Neuronal stem cell (in vitro differentiated cells): ENCODE measurements around the gene NBPF3.
"Not testable (repeated sequence)": the region's sequence is repeated elsewhere in the genome, so short reads cannot be mapped to it uniquely, and the experiment has no call there.

Experiments
- DNase-seq: peaks from one replicate; pipeline ENCODE4 v3.0.0-alpha.2; 2013; ENCODE audit warnings: low spot score
- H2AFZ ChIP-seq: one replicate; pipeline ENCODE4 v1.6.1; 2013; ENCODE audit warnings: mild to moderate bottlenecking, low read length, inconsistent platforms
- H2AK5ac ChIP-seq: 2 replicates; pipeline ENCODE4 v1.6.1; 2013; ENCODE audit warnings: low read depth, mild to moderate bottlenecking, inconsistent platforms, low read length, moderate library complexity, mixed read lengths
- H2BK120ac ChIP-seq: 2 replicates; pipeline ENCODE4 v1.6.1; 2013; ENCODE audit warnings: low read depth, mild to moderate bottlenecking, inconsistent platforms, low read length, moderate library complexity, mixed read lengths
- H2BK12ac ChIP-seq: one replicate; pipeline ENCODE4 v1.6.1; 2013; ENCODE audit warnings: low read length, inconsistent platforms
- H2BK15ac ChIP-seq: 2 replicates; pipeline ENCODE4 v1.6.1; 2013; ENCODE audit warnings: mild to moderate bottlenecking, low read length, inconsistent platforms, mixed read lengths
- H2BK5ac ChIP-seq: one replicate; pipeline ENCODE4 v1.6.1; 2013; ENCODE audit warnings: inconsistent platforms, mild to moderate bottlenecking, low read length, moderate library complexity
- H3K14ac ChIP-seq: one replicate; pipeline ENCODE4 v1.6.1; 2013; ENCODE audit warnings: low read length, inconsistent platforms
- H3K18ac ChIP-seq: 2 replicates; pipeline ENCODE4 v1.6.1; 2013; ENCODE audit warnings: low read length, inconsistent platforms
- H3K23ac ChIP-seq: 2 replicates; pipeline ENCODE4 v1.6.1; 2013; ENCODE audit warnings: low read depth, mild to moderate bottlenecking, mixed read lengths, low read length, inconsistent platforms; ENCODE audit not compliant: poor library complexity
- H3K27ac ChIP-seq: replicated peaks from 3 replicates; pipeline ENCODE4 v1.5.1; 2013; ENCODE audit warnings: low read length, inconsistent platforms
- H3K27me3 ChIP-seq, 3 experiments: 2 replicates each; pipeline ENCODE4 v1.6.1; 2013; ENCODE audit warnings: low read length in 3 of 3, mild to moderate bottlenecking in 2 of 3, inconsistent platforms in 1 of 3, low read depth in 1 of 3, mixed read lengths in 1 of 3, moderate library complexity in 1 of 3; ENCODE audit not compliant: control insufficient read depth in 3 of 3, insufficient read depth in 3 of 3
- H3K36me3 ChIP-seq, 2 donors: replicated peaks in 1 of 2; 2 replicates each; pipeline ENCODE4 v1.6.1; 2013; ENCODE audit warnings: low read length in 2 of 2; ENCODE audit not compliant: control insufficient read depth in 2 of 2, insufficient read depth in 2 of 2
- H3K4ac ChIP-seq: 2 replicates; pipeline ENCODE4 v1.6.1; 2013; ENCODE audit warnings: inconsistent platforms, mild to moderate bottlenecking, low read length, moderate library complexity
- H3K4me1 ChIP-seq, 2 donors: 1 replicate in 1 of 2; 2 replicates in 1 of 2; pipeline ENCODE4 v1.6.1; 2013; ENCODE audit warnings: low read length in 2 of 2, low read depth in 1 of 2; ENCODE audit not compliant: control insufficient read depth in 2 of 2, insufficient read depth in 1 of 2
- H3K4me2 ChIP-seq: one replicate; pipeline ENCODE4 v1.6.1; 2013; ENCODE audit warnings: mild to moderate bottlenecking, low read length, inconsistent platforms; ENCODE audit not compliant: insufficient read depth, poor library complexity, severe bottlenecking
- H3K4me3 ChIP-seq, 2 donors: 2 replicates each; pipeline ENCODE4 v1.5.1; 2013; ENCODE audit warnings: low read length in 2 of 2, mild to moderate bottlenecking in 2 of 2, inconsistent platforms in 1 of 2, moderate library complexity in 1 of 2
- H3K79me1 ChIP-seq: one replicate; pipeline ENCODE4 v1.6.1; 2013; ENCODE audit warnings: low read depth, mild to moderate bottlenecking, inconsistent platforms, low read length, moderate library complexity
- H3K9ac ChIP-seq: one replicate; pipeline ENCODE4 v1.6.1; 2013; ENCODE audit warnings: mild to moderate bottlenecking, low read depth, low read length, inconsistent platforms; ENCODE audit not compliant: poor library complexity
- H3K9me3 ChIP-seq, 2 donors: replicated peaks in 1 of 2; 2 replicates each; pipeline versions ENCODE3 to v1.6.1; 2013; ENCODE audit warnings: low read length in 2 of 2, mild to moderate bottlenecking in 2 of 2, inconsistent platforms in 1 of 2, low read depth in 1 of 2, mixed read lengths in 1 of 2, moderate library complexity in 1 of 2; ENCODE audit not compliant: control insufficient read depth in 2 of 2, insufficient read depth in 1 of 2
- H4K8ac ChIP-seq: one replicate; pipeline ENCODE4 v1.6.1; 2013; ENCODE audit warnings: low read depth, mild to moderate bottlenecking, inconsistent platforms, low read length, moderate library complexity
- H4K91ac ChIP-seq: one replicate; pipeline ENCODE4 v1.6.1; 2013; ENCODE audit warnings: low read length, low read depth, mild to moderate bottlenecking, inconsistent platforms; ENCODE audit not compliant: poor library complexity
- WGBS, 2 donors: extraction: QIAGEN DNeasy Blood & Tissue Kit; methylation state at CpG; one replicate each; pipeline ENCODE4 v1.1.7; 2013; ENCODE audit warnings: missing lambda C conversion rate in 2 of 2, mixed read lengths in 1 of 2; ENCODE audit not compliant: insufficient read length in 2 of 2, insufficient replicate concordance in 1 of 2; ENCODE audit errors: extremely low coverage in 2 of 2; 5-methylcytosine and 5-hydroxymethylcytosine counted together

NBPF3 gene

DNA sequence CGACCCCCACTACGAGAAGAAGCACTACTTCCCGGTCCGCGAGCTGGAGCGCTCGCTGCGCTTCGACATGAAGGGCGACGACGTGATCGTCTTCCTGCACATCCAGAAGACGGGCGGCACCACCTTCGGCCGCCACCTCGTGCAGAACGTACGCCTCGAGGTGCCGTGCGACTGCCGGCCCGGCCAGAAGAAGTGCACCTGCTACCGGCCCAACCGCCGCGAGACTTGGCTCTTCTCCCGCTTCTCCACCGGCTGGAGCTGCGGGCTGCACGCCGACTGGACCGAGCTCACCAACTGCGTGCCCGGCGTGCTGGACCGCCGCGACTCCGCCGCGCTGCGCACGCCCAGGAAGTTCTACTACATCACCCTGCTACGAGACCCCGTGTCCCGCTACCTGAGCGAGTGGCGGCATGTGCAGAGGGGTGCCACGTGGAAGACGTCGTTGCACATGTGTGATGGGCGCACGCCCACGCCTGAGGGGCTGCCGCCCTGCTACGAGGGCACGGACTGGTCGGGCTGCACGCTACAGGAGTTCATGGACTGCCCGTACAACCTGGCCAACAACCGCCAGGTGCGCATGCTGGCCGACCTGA lies 11.4 kb upstream of the NBPF3 start:
- H3K9me3 ChIP-seq, H3K9ac ChIP-seq, DNase-seq, H2BK120ac ChIP-seq, H4K91ac ChIP-seq, H3K36me3 ChIP-seq, H3K23ac ChIP-seq, H3K79me1 ChIP-seq, H3K18ac ChIP-seq, H2BK15ac ChIP-seq, H4K8ac ChIP-seq, H3K14ac ChIP-seq, H2BK5ac ChIP-seq, H3K4me1 ChIP-seq, H2BK12ac ChIP-seq, H2AK5ac ChIP-seq, H3K4ac ChIP-seq, H3K27ac ChIP-seq: not testable (repeated sequence)
- H3K27me3 ChIP-seq: peaks cover 0 to 29% (median 10%) of the 10 kb centered on the region in 3 experiments
- H2AFZ ChIP-seq: peak overlapping the region; percentile 22
- no CpG with 5 or more reads among the region's 66 CpGs for WGBS, 2 donors
- peak overlapping the region; percentile 25 for H3K4me2 ChIP-seq
- peak overlapping the region in 1 of 2 donors; percentile 40 for H3K4me3 ChIP-seq

DNA sequence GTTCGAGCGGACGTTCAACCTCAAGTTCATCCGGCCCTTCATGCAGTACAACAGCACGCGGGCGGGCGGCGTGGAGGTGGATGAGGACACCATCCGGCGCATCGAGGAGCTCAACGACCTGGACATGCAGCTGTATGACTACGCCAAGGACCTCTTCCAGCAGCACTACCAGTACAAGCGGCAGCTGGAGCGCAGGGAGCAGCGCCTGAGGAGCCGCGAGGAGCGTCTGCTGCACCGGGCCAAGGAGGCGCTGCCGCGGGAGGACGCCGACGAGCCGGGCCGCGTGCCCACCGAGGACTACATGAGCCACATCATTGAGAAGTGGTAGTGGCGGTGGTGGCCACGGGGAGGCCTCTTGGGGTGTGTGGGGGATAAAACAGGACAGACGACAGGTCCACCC lies 10.7 kb upstream of the NBPF3 start:
- not testable (repeated sequence) for H2BK5ac ChIP-seq, H3K14ac ChIP-seq, H2BK120ac ChIP-seq, H3K36me3 ChIP-seq, H3K79me1 ChIP-seq, H2BK15ac ChIP-seq, H3K9ac ChIP-seq, H3K18ac ChIP-seq, H3K9me3 ChIP-seq, H4K91ac ChIP-seq, H3K27ac ChIP-seq, DNase-seq, H3K4me1 ChIP-seq, H3K4me3 ChIP-seq, H3K4ac ChIP-seq, H4K8ac ChIP-seq, H3K23ac ChIP-seq, H2BK12ac ChIP-seq, H2AFZ ChIP-seq, H2AK5ac ChIP-seq, H3K4me2 ChIP-seq
- no CpG with 5 or more reads among the region's 34 CpGs for WGBS, 2 donors
- H3K27me3 ChIP-seq: peaks cover 0 to 32% (median 10%) of the 10 kb centered on the region in 3 experiments

DNA sequence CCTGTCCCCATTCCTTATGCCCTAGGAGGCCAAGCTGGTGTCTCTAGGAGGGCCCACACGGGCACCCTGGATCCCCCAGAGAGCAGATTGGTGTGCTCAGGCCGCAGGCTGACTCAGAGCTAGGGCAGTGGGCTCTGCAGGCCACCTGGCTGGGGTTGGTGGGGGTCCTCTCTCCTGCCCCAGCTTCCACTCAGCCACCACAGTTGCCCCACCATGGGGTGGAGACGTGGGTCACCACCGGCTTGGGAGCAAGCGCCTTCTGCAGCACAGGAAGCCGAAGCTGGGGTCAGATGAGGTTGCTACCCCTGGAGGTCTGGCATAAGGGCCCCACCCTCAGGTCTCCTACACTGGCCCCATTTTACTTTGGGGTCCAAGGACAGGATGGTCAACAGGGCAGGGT lies 9.1 kb upstream of the NBPF3 start:
- not testable (repeated sequence) for H3K36me3 ChIP-seq, H4K8ac ChIP-seq, H3K27ac ChIP-seq, H3K4me1 ChIP-seq, H3K23ac ChIP-seq, H2AFZ ChIP-seq, H2BK12ac ChIP-seq, H3K4me3 ChIP-seq, H3K18ac ChIP-seq, H3K79me1 ChIP-seq, H2BK5ac ChIP-seq, H2BK120ac ChIP-seq, H3K4ac ChIP-seq, H3K9ac ChIP-seq, H4K91ac ChIP-seq, H3K14ac ChIP-seq, H3K9me3 ChIP-seq, DNase-seq, H2BK15ac ChIP-seq, H3K4me2 ChIP-seq, H2AK5ac ChIP-seq
- peaks cover 0 to 44% (median 10%) of the 10 kb centered on the region in 3 experiments for H3K27me3 ChIP-seq
- no CpG with 5 or more reads among the region's 6 CpGs for WGBS, 2 donors

DNA sequence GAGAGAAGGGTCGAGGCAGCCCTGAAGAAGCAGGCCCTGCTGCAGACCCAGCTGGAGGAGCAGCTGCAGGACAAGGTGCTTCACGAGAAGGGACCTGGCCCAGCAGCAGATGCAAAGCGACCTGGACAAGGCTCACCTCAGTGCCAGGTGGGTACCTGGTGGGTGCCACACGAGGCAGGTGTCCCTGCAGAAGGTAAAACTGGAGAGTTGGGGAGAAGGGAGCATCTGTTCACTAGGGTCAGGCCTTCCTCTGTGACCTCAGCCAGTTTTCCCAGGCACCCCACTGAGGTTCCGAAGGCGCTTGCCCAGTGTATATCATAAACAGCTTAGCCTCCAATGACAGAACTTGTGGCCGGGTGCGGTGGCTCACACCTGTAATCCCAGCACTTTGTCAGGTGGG lies 5.5 kb upstream of the NBPF3 start:
- Histone ChIP-seq H2BK12ac (peak overlapping the region; percentile 90), H3K4me2 (no peak overlapping the region), H3K23ac (peak overlapping the region; percentile 73), H2BK5ac (no peak overlapping the region), H3K18ac (peak overlapping the region; percentile 71), H4K91ac (no peak overlapping the region), H3K27me3 (peaks cover 0 to 28% (median 7%) of the 10 kb centered on the region in 3 experiments), H2BK15ac (no peak overlapping the region), H3K4me1 (no peaks in the 10 kb centered on the region), H3K36me3 (no peaks in the 10 kb centered on the region), H3K79me1 (peaks cover 2% of the 10 kb centered on the region), H2AK5ac (peak overlapping the region; percentile 75), H3K14ac (no peak overlapping the region), H2BK120ac (no peak overlapping the region), H2AFZ (no peak overlapping the region), H3K9ac (no peak overlapping the region), H3K27ac (no peak overlapping the region), H4K8ac (no peak overlapping the region), H3K4me3 (no peak overlapping the region), H3K4ac (no peak overlapping the region), H3K9me3 (no peaks in the 10 kb centered on the region)
- WGBS, 2 donors: no CpG with 5 or more reads among the region's 8 CpGs
- DNase-seq: no peak
